HG02970 (cell line): ENCODE measurements around the gene SUMO3.

ENCODE experiments used
- ATAC-seq: cut with Tn5 transposase; IDR thresholded peaks from one replicate; pipeline ENCODE4 v1.9.1; 2021; ENCODE audit warnings: mild to moderate bottlenecking, moderate library complexity, moderate number of reproducible peaks; ENCODE audit not compliant: unreplicated experiment, low FRiP score

SUMO3 gene

GRCh38 chr21:44763050-44763378 is 54.8 kb downstream of the SUMO3 start:
- no peak for ATAC-seq

GRCh38 chr21:44762221-44763049 is 55.4 kb downstream of the SUMO3 start:
- no peak for ATAC-seq

- no peak for ATAC-seq
Observed at GRCh38 chr21:44761747-44762208, 56.1 kb downstream of the SUMO3 start.

- no peak for ATAC-seq
Observed at GRCh38 chr21:44761011-44761729, 56.7 kb downstream of the SUMO3 start.

- no peak for ATAC-seq
Observed at GRCh38 chr21:44760376-44760775, 57.5 kb downstream of the SUMO3 start.

GRCh38 chr21:44759628-44760285 is 58.1 kb downstream of the SUMO3 start:
- ATAC-seq: no peak

- ATAC-seq: no peak
Observed at GRCh38 chr21:44758781-44759627, 58.9 kb downstream of the SUMO3 start.

GRCh38 chr21:44758141-44758561 is 59.7 kb downstream of the SUMO3 start:
- no peak for ATAC-seq

- ATAC-seq: no peak
Observed at GRCh38 chr21:44757731-44758130, 60.1 kb downstream of the SUMO3 start.

- no peak for ATAC-seq
Observed at GRCh38 chr21:44756423-44757185, 61.3 kb downstream of the SUMO3 start.
